Mucosa of descending colon (tissue), 3 donors: ENCODE data around the gene NAB2. TPM values are rescaled to one million over a fixed set of nuclear protein-coding genes. Genes with fewer than 3 reads are reported as not detected.

Experiments
- ATAC-seq: fragments of 200-7000 bp; cut with Tn5 transposase; one replicate; pipeline ENCODE4 v1.9.1; 2020; ENCODE audit warnings: mild to moderate bottlenecking, moderate library complexity
- DNase-seq, 3 donors: peaks; one replicate each; pipeline ENCODE4 v3.0.0-alpha.2; 2020
- H3K36me3 ChIP-seq: fragments of 200-600 bp; one replicate; pipeline ENCODE4 v1.8.0; 2021; ENCODE audit warnings: low read depth, mild to moderate bottlenecking
- H3K4me1 ChIP-seq: fragments of 200-600 bp; one replicate; pipeline ENCODE4 v1.8.0; 2021; ENCODE audit warnings: low read depth, mild to moderate bottlenecking
- H3K4me3 ChIP-seq: fragments of 200-600 bp; one replicate; pipeline ENCODE4 v1.8.0; 2021; ENCODE audit warnings: mild to moderate bottlenecking
- H3K9me3 ChIP-seq: fragments of 200-600 bp; one replicate; pipeline ENCODE4 v1.8.0; 2021; ENCODE audit warnings: mild to moderate bottlenecking
- CTCF ChIP-seq: fragments of 200-600 bp; IDR thresholded peaks from one replicate; pipeline ENCODE4 v1.8.0; 2022; ENCODE audit warnings: antibody characterized with exemption, mild to moderate bottlenecking
- intact Hi-C, 2 donors: fragments of 100-400 bp; cut with DNase I in 1 of 2; cut with micrococcal nuclease in 1 of 2; formaldehyde crosslinking; loops; one replicate each; pipeline versions ENCODE4 v1.11.0 to v1.11.1; 2022; cut with DNase I, micrococcal nuclease
- total RNA-seq, 3 donors: library from RNA; stranded (reverse); fragmentation: NEBNext Ultra II Directional in 2 of 3; extraction: Animal tissue kit (Norgen Biotek cat#: 25700) in 2 of 3; gene quantifications; one replicate each; pipeline versions ENCODE4 v1.2.1 to v1.2.4, GENCODE V29; 2021 to 2023
- donor health status: DM: no; HTN: no; CAD: no; lungs with moderate emphysema.
- donor health status: DM: no; HTN: no; CAD: no.
- donor health status: DM: no; HTN: yes; CAD: no.

NAB2 gene
- total RNA-seq, 3 donors from 2014 or later: 2.6 to 29.3 (median 3.9) TPM

- no peak for TF ChIP-seq CTCF
- DNase-seq (no peak), ATAC-seq (no peak)
- peaks cover 12% of the 10 kb centered on the region for H3K4me1 ChIP-seq
- intact Hi-C loops: no loop called here
- H3K36me3 ChIP-seq: no peaks in the 10 kb centered on the region
- H3K9me3 ChIP-seq: no peaks in the 10 kb centered on the region
- no peak overlapping the region for H3K4me3 ChIP-seq
Measured at GRCh38 chr12:57126561-57126960, 37.6 kb downstream of the NAB2 start.

DNA sequence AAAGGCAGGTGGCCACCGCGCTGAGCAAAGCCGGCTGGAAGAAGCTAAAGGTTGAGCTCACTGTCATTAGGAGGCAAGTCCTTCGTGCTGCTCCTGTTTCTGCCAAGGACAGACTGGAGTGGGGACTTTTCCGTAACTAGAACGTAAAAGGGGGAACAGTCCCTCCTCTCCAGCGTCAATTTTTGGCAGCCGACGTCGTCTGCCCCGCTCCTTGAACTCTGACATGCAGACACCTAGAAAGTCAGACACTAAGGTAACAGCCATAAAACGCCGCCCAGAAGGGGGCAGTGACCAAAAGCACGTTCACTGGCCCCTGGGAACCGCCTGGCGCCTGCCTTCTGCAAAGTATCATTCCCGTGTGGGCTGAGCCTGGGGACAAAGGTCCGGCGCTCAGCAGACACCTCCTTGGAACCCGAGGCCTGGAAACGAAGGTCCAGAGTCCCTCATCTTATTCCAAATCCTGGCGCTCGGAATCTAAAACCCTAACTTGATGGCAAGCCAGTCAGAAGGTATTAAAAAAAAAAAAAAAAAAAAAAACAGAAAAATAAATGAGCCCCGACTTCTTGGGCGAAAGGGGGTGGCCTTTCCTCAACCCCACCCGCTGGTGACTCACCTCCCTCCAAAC lies 38.3 kb downstream of the NAB2 start:
- DNase-seq (peak; percentile 88 to 93 (median 89)), ATAC-seq (peak; percentile 83)
- H3K4me1 ChIP-seq: peaks cover 12% of the 10 kb centered on the region
- no peaks in the 10 kb centered on the region for H3K9me3 ChIP-seq
- peak overlapping the region; percentile 63 for H3K4me3 ChIP-seq
- intact Hi-C loops: no loop called here
- no peak for TF ChIP-seq CTCF
- no peaks in the 10 kb centered on the region for H3K36me3 ChIP-seq

DNA sequence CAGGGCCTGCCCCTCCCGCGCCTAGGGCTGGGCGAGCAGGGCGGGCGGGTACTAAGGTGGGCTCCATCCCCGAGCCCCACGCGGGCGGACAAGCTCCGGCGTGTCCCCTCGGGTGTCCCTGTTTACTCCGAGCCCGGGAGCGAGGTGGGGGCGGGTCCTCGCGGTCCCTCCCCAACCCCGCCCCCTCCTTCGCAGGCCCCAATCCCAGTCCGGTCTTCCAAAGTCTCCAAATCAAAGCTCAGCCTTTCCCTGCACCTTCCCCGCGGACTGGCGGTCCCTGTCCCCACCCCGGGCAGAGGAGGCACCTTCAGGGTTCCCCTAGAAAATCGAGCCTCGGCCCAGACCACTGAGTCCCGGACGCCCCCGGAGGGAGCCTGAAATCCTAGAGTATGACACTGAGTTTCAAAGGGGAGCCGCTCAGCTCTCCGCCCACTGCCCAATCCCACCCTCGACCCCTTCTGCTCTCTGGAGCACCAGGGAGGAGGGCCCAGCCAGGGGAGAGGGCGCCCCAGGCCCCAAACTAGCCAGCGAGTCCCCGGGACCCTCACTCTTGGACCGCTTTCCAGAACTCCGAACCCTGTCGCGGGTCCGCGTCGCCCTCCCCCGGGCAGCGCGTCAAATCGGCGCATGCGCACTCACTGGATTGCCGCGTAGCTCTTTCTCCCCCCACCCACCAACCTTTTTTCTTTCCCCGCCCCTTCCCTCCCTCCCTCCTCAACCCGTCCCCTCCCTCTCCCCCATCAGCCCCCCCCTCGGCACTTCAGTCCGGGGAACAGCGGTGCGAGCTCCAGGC lies 39.0 kb downstream of the NAB2 start, which contains the start of gene LRP1:
Gene LRP1 (plus strand): TSS at position 758 of the 793 bp plus-strand sequence. CDS start 482 bp downstream, outside the sequence.
- H3K9me3 ChIP-seq: no peaks in the 10 kb centered on the region
- H3K4me3 ChIP-seq: peak within 1 kb of the TSS; percentile 63
- ATAC-seq: peak; percentile 76
- H3K36me3 ChIP-seq: no peaks in the 10 kb centered on the region
- peaks cover 12% of the 10 kb centered on the region for H3K4me1 ChIP-seq
- DNase-seq: peak; percentile 86 to 89 (median 86)
- TF ChIP-seq CTCF: no peak
- intact Hi-C loops: no loop called here

GRCh38 chr12:57128519-57129247 lies 39.8 kb downstream of the NAB2 start:
- Histone ChIP-seq H3K36me3 (no peaks in the 10 kb centered on the region), H3K4me1 (peaks cover 12% of the 10 kb centered on the region), H3K9me3 (no peaks in the 10 kb centered on the region), H3K4me3 (peak overlapping the region; percentile 63)
- no peak for TF ChIP-seq CTCF
- intact Hi-C loops: no loop called here
- peak in 2 of 3 donors; percentile 47 to 61 for DNase-seq
- ATAC-seq: no peak

DNA sequence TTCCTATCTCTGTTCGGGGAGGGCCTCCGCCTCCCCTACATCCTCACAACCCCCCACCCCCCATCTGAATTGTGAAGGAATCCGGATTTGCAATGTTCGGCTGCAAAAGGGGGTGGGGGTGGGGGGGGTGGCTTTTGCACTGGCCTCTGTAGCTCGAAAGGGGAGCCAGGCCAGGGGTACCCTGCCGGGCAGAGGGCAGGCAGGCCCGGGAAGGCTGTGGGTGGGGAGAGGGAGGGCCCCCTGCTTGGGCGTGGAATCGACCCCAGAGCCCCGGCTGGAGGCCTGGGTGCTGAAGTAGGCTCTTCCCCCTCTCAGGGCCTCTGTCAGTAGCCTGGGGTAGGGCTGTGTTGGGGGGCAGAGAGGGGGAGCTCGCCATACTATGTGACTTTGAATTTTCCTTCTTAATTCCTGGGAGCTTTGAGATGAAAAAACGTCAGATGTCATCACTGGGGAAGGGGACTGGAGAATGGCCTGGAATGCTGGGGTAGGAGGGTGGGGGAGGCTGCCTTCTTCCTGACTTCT lies 40.5 kb downstream of the NAB2 start:
- Histone ChIP-seq H3K9me3 (no peaks in the 10 kb centered on the region), H3K4me1 (peaks cover 17% of the 10 kb centered on the region), H3K36me3 (no peaks in the 10 kb centered on the region), H3K4me3 (peak overlapping the region; percentile 63)
- no peak for DNase-seq
- no peak for ATAC-seq
- no peak for TF ChIP-seq CTCF
- intact Hi-C loops: no loop called here
